Endothelial cell of umbilical vein (primary cell): ENCODE results near the gene C19orf73.

ENCODE experiments used
- EZH2 ChIP-seq: IDR thresholded peaks from 2 replicates; pipeline ENCODE4 v1.6.1; 2012; ENCODE audit warnings: borderline replicate concordance, low read depth, mild to moderate bottlenecking, moderate library complexity, low read length, inconsistent platforms; ENCODE audit not compliant: severe bottlenecking
- MAX ChIP-seq: IDR thresholded peaks from 2 replicates; pipeline ENCODE4 v1.6.1; 2011; ENCODE audit not compliant: insufficient read depth, insufficient read length
- POLR2A ChIP-seq: IDR thresholded peaks from 2 replicates; pipeline ENCODE4 v1.6.1; 2012; ENCODE audit warnings: low read depth, mild to moderate bottlenecking, control low read depth, low read length
- POLR2AphosphoS5 ChIP-seq: IDR thresholded peaks from 2 replicates; pipeline ENCODE4 v1.6.1; 2012; ENCODE audit warnings: low read depth, mild to moderate bottlenecking, control low read depth, low read length, moderate library complexity; ENCODE audit not compliant: insufficient read depth
- TF ChIP-seq, protein P1 (sequence below), 2 donors: IDR thresholded peaks; 1 replicate in 1 of 2; 2 replicates in 1 of 2; pipeline ENCODE4 v1.5.1; 2011; ENCODE audit warnings: low read length in 2 of 2, mild to moderate bottlenecking in 2 of 2, moderate library complexity in 2 of 2, control low read depth in 1 of 2, inconsistent platforms in 1 of 2, low read depth in 1 of 2; ENCODE audit not compliant: insufficient read depth in 1 of 2; ENCODE audit errors: extremely low read depth in 1 of 2

DNA sequence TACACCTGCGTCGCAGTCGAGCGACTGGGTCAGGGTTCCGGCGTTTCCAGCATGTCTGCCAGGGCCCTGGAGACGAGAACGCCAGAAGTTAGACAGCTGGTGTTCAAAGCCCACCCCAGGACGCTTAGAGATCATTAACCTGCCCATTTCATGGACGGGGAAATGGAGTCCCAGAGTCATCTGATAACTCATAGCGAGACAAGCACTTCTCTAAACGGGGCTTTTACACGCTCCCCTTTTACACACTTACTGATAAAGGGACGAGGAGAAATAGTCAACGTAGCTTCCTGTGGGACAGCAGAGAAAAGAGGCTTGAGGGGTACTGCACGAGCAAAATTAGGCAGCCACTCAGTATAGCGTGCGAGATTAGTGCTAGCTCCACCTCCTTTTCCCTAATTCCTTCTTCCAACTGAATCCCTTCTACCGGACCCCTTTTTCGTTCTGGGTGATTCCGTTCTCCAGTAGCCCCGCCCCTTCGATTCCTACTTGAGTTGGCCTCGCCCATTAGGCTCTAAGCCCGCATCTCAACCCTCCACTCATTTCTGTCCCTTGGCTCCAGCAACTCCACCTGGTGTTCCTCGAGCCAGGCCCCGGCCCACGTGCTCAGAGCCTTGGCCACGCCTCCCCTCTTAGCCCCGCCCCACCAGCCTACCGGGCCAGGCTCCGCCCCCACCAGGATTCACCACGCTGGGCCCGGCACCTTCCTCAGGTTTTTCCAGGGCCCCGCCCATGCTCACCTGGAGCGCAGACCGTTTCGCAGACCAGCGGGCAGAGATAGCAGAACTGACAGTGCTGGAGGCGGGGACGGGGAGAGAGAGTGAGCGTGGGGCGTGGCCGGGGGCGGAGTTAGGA lies 32.5 kb upstream of the C19orf73 start:
- TF ChIP-seq EZH2 (no peak), POLR2A (no peak), POLR2AphosphoS5 (no peak), MAX (peak; percentile 69)
- TF ChIP-seq, protein P1, sequence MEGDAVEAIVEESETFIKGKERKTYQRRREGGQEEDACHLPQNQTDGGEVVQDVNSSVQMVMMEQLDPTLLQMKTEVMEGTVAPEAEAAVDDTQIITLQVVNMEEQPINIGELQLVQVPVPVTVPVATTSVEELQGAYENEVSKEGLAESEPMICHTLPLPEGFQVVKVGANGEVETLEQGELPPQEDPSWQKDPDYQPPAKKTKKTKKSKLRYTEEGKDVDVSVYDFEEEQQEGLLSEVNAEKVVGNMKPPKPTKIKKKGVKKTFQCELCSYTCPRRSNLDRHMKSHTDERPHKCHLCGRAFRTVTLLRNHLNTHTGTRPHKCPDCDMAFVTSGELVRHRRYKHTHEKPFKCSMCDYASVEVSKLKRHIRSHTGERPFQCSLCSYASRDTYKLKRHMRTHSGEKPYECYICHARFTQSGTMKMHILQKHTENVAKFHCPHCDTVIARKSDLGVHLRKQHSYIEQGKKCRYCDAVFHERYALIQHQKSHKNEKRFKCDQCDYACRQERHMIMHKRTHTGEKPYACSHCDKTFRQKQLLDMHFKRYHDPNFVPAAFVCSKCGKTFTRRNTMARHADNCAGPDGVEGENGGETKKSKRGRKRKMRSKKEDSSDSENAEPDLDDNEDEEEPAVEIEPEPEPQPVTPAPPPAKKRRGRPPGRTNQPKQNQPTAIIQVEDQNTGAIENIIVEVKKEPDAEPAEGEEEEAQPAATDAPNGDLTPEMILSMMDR (IDR thresholded peaks at IDR 0.05; ENCODE audit: extremely low read depth in 1 of 2, insufficient read depth in 1 of 2, low read depth in 1 of 2, low read length in 2 of 2) = no peak
